ENCODE measurements around the gene DGUOK. TPM values are rescaled to one million over a fixed set of nuclear protein-coding genes. Genes with fewer than 3 reads are reported as not detected.

The DGUOK gene
- total and polyA plus RNA-seq, 12 donors = 40.0 to 112 (median 60.0) TPM

- intact Hi-C loops (cut with DNase I) = no loop called here
- H3K9me3 ChIP-seq (replicated peaks in 1 of 3) = no peaks in the 10 kb centered on the region
- 38 to 73% (median 65%) methylated on average over 2 of the region's 2 CpGs for WGBS, 4 donors
- no peaks in the 10 kb centered on the region for H3K27me3 ChIP-seq
- TF ChIP-seq POLR2A (IDR thresholded peaks at IDR 0.05) = no peak
- TF ChIP-seq CTCF (IDR thresholded peaks at IDR 0.05) = no peak
- H3K4me1 ChIP-seq (replicated peaks in 1 of 2) = peaks cover 0 to 9% of the 10 kb centered on the region in 2 donors
- H3K27ac ChIP-seq = no peak overlapping the region
- no peak for DNase-seq
- H3K36me3 ChIP-seq (replicated peaks in 1 of 2) = peaks cover 0 to 20% of the 10 kb centered on the region in 2 donors
- H3K4me3 ChIP-seq = no peak overlapping the region
These were observed 16.0 kb downstream of the DGUOK start for GRCh38 chr2:73942664-73943063.

- H3K27ac ChIP-seq = no peak overlapping the region
- no peaks in the 10 kb centered on the region for H3K4me1 ChIP-seq (replicated peaks in 1 of 2)
- H3K4me3 ChIP-seq = no peak overlapping the region
- no peak for TF ChIP-seq CTCF (IDR thresholded peaks at IDR 0.05)
- TF ChIP-seq POLR2A (IDR thresholded peaks at IDR 0.05) = no peak
- H3K36me3 ChIP-seq (replicated peaks in 1 of 2) = peaks cover 0 to 34% of the 10 kb centered on the region in 2 donors
- H3K9me3 ChIP-seq (replicated peaks in 1 of 3) = no peaks in the 10 kb centered on the region
- 88 to 97% (median 91%) methylated on average over 4 of the region's 4 CpGs for WGBS, 4 donors
- no peaks in the 10 kb centered on the region for H3K27me3 ChIP-seq
- no peak for DNase-seq
- intact Hi-C loops (cut with DNase I) = no loop called here
These were observed 18.0 kb downstream of the DGUOK start for GRCh38 chr2:73944714-73945113.

- TF ChIP-seq POLR2A (IDR thresholded peaks at IDR 0.05) = no peak
- no peak for TF ChIP-seq CTCF (IDR thresholded peaks at IDR 0.05)
- Histone ChIP-seq H3K4me1 (replicated peaks in 1 of 2) (no peaks in the 10 kb centered on the region), H3K27ac (no peak overlapping the region), H3K36me3 (replicated peaks in 1 of 2) (peaks cover 0 to 43% of the 10 kb centered on the region in 2 donors), H3K9me3 (replicated peaks in 1 of 3) (no peaks in the 10 kb centered on the region), H3K4me3 (no peak overlapping the region), H3K27me3 (no peaks in the 10 kb centered on the region)
- no peak for DNase-seq
- 71 to 88% (median 75%) methylated on average over 1 of the region's 1 CpG for WGBS, 4 donors
- intact Hi-C loops (cut with DNase I) = no loop called here
These were observed 19.5 kb downstream of the DGUOK start for GRCh38 chr2:73946215-73946614.

- Histone ChIP-seq H3K27ac (no peak overlapping the region), H3K4me3 (no peak overlapping the region), H3K9me3 (replicated peaks in 1 of 3) (no peaks in the 10 kb centered on the region), H3K36me3 (replicated peaks in 1 of 2) (peaks cover 0 to 48% of the 10 kb centered on the region in 2 donors), H3K4me1 (replicated peaks in 1 of 2) (peaks cover 0 to under 1% of the 10 kb centered on the region in 2 donors), H3K27me3 (no peaks in the 10 kb centered on the region)
- 89 to 96% (median 90%) methylated on average over 3 of the region's 3 CpGs for WGBS, 4 donors
- DNase-seq = no peak
- intact Hi-C loops (cut with DNase I) = no loop called here
- TF ChIP-seq POLR2A (IDR thresholded peaks at IDR 0.05) (no peak), CTCF (IDR thresholded peaks at IDR 0.05) (no peak)
These were observed 20.0 kb downstream of the DGUOK start for GRCh38 chr2:73946666-73947065.

All from adrenal gland (tissue), 12 donors.